Glomerular endothelial cell (primary cell): Measurements from ENCODE around the gene GGTLC1. TPM values are rescaled to one million over a fixed set of nuclear protein-coding genes. Genes with fewer than 3 reads are reported as not detected.

Experiments used
- DNase-seq: peaks from one replicate; pipeline ENCODE4 v3.0.0-alpha.2; 2011; ENCODE audit warnings: low read depth, low spot score; ENCODE audit errors: extremely low read depth
- total RNA-seq: library from RNA; depleted of rRNA; stranded (reverse); fragments of >200 nt; gene quantifications from 2 replicates; pipeline ENCODE4 v1.2.3, GENCODE V29; 2015

GGTLC1 gene
- total RNA-seq, 1 donor from 2014 or later: not detected

GRCh38 chr20:23966927-23967615 lies 21.5 kb downstream of the GGTLC1 start:
- no peak for DNase-seq

- no peak for DNase-seq
Observed at GRCh38 chr20:23966298-23966697, 22.3 kb downstream of the GGTLC1 start.

- no peak for DNase-seq
Observed at GRCh38 chr20:23963941-23964340, 24.6 kb downstream of the GGTLC1 start.

GRCh38 chr20:23962272-23962671 lies 26.3 kb downstream of the GGTLC1 start:
- DNase-seq: no peak

GRCh38 chr20:23959054-23959453 lies 29.5 kb downstream of the GGTLC1 start:
- DNase-seq: no peak

- no peak for DNase-seq
Observed at GRCh38 chr20:23955896-23956295, 32.7 kb downstream of the GGTLC1 start.

- no peak for DNase-seq
Observed at GRCh38 chr20:23954008-23954745, 34.4 kb downstream of the GGTLC1 start.

GRCh38 chr20:23946206-23946605 lies 42.4 kb downstream of the GGTLC1 start:
- DNase-seq: no peak

- DNase-seq: no peak
Observed at GRCh38 chr20:23943304-23943703, 45.3 kb downstream of the GGTLC1 start.

GRCh38 chr20:23939641-23940040 lies 48.9 kb downstream of the GGTLC1 start:
- no peak for DNase-seq

GRCh38 chr20:23939063-23939462 lies 49.5 kb downstream of the GGTLC1 start:
- no peak for DNase-seq

- DNase-seq: no peak
Observed at GRCh38 chr20:23938118-23938438, 50.5 kb downstream of the GGTLC1 start.

GRCh38 chr20:23937303-23938117 lies 51.1 kb downstream of the GGTLC1 start:
- peak; percentile 16 for DNase-seq

Other genes with a start within 250 kb of the GGTLC1 start
- gene CST1, start 237.8 kb downstream of the GGTLC1 start, total RNA-seq: 18.0 and 24.5 TPM in 2 replicates
- not detected in 2 replicates for gene CST2, start 162.1 kb downstream of the GGTLC1 start, total RNA-seq
- gene CST5, start 109.0 kb downstream of the GGTLC1 start, total RNA-seq: not detected in 2 replicates